ENCODE measurements around the gene PTCRA. TPM values are rescaled to one million over a fixed set of nuclear protein-coding genes. Genes with fewer than 3 reads are reported as not detected.
"Not testable (repeated sequence)": the region's sequence is repeated elsewhere in the genome, so short reads cannot be mapped to it uniquely, and the experiment has no call there.

PTCRA gene, protein sequence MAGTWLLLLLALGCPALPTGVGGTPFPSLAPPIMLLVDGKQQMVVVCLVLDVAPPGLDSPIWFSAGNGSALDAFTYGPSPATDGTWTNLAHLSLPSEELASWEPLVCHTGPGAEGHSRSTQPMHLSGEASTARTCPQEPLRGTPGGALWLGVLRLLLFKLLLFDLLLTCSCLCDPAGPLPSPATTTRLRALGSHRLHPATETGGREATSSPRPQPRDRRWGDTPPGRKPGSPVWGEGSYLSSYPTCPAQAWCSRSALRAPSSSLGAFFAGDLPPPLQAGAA
- total RNA-seq: not detected

- ATAC-seq (replicated peaks in 1 of 2): peak in 1 of 2 donors; percentile 20
- DNase-seq: no peak
- H3K27ac Mint-ChIP-seq: no peak within 1 kb of the TSS
- H3K27me3 Mint-ChIP-seq (ENCODE audit: low read depth): no peaks in the 10 kb centered on the region
- no peaks in the 10 kb centered on the region for H3K36me3 Mint-ChIP-seq (ENCODE audit: insufficient read depth in 2 of 2)
- H3K9me3 Mint-ChIP-seq: no peaks in the 10 kb centered on the region
- H3K4me1 Mint-ChIP-seq (ENCODE audit: low read depth): peaks cover 5% of the 10 kb centered on the region
- H3K4me3 Mint-ChIP-seq: no peak within 1 kb of the TSS
Measured at GRCh38 chr6:42915732-42916131, at the start of gene PTCRA. TSS of gene PTCRA (plus strand) at chr6:42916053. CDS start at chr6:42916070, 17 bp downstream.

GRCh38 chr6:42870145-42870936 lies 45.5 kb upstream of the PTCRA start:
- ATAC-seq (replicated peaks in 1 of 2) (no peak), DNase-seq (no peak)
- Mint-ChIP-seq H3K4me3 (no peak overlapping the region), H3K36me3 (ENCODE audit: insufficient read depth in 2 of 2) (no peaks in the 10 kb centered on the region), H3K4me1 (ENCODE audit: low read depth) (no peaks in the 10 kb centered on the region), H3K27me3 (ENCODE audit: low read depth) (no peaks in the 10 kb centered on the region), H3K27ac (peak overlapping the region; percentile 5), H3K9me3 (no peaks in the 10 kb centered on the region)

DNA sequence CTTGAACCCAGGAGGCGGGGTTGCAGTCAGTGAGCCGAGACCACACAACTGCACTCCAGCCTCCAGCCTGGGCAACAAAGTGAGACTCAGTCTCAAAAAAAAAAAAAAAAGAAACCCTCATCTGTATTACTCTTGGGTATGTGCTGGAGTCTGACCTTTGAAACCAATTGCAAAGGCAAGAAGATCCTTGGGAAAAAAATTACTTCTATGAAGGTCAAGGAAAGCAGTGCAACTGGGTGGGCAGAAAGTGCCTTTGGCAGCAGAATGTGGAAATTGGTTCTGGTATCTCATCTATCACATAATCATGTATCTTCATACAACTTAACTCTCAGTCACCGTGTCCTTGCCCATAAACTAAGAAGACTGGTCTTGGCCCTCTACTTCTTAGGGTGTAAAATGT lies 44.1 kb upstream of the PTCRA start:
- Mint-ChIP-seq H3K27ac (no peak overlapping the region), H3K9me3 (no peaks in the 10 kb centered on the region), H3K36me3 (ENCODE audit: insufficient read depth in 2 of 2) (no peaks in the 10 kb centered on the region), H3K4me3 (no peak overlapping the region), H3K4me1 (ENCODE audit: low read depth) (no peaks in the 10 kb centered on the region), H3K27me3 (ENCODE audit: low read depth) (no peaks in the 10 kb centered on the region)
- DNase-seq: no peak
- ATAC-seq (replicated peaks in 1 of 2): no peak

- H3K36me3 Mint-ChIP-seq (ENCODE audit: insufficient read depth in 2 of 2): no peaks in the 10 kb centered on the region
- ATAC-seq (replicated peaks in 1 of 2) (no peak), DNase-seq (no peak)
- no peaks in the 10 kb centered on the region for H3K4me1 Mint-ChIP-seq (ENCODE audit: low read depth)
- H3K9me3 Mint-ChIP-seq: no peaks in the 10 kb centered on the region
- no peak overlapping the region for H3K27ac Mint-ChIP-seq
- no peaks in the 10 kb centered on the region for H3K27me3 Mint-ChIP-seq (ENCODE audit: low read depth)
- H3K4me3 Mint-ChIP-seq: no peak overlapping the region
Measured at GRCh38 chr6:42873313-42873712, 42.5 kb upstream of the PTCRA start.

DNA sequence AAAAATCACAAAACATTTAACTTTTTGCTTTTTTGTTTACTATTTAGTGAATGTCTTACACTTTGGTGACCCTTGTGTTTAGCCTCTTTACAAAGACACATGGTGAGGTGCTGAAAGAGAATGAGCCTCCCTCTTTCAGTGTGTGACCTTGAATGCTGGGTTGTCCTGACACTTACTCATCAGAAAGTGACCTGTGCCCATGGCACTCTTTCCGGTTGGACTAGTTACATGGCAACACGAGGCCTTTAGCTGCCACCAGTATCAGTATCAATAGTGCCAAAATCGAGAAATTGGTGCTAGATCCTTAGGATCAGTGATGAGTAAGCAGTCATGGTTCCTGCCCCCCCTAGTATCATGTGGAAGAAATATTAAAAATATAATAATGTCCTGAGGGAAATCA lies 38.2 kb upstream of the PTCRA start:
- peaks cover 21% of the 10 kb centered on the region for H3K4me1 Mint-ChIP-seq (ENCODE audit: low read depth)
- ATAC-seq (replicated peaks in 1 of 2) (no peak), DNase-seq (no peak)
- H3K4me3 Mint-ChIP-seq: peak overlapping the region in 1 of 2 donors; percentile 32
- H3K36me3 Mint-ChIP-seq (ENCODE audit: insufficient read depth in 2 of 2): peaks cover 6 to 7% of the 10 kb centered on the region in 2 donors
- H3K27ac Mint-ChIP-seq: no peak overlapping the region
- H3K27me3 Mint-ChIP-seq (ENCODE audit: low read depth): no peaks in the 10 kb centered on the region
- no peaks in the 10 kb centered on the region for H3K9me3 Mint-ChIP-seq

GRCh38 chr6:42879372-42880239 lies 36.2 kb upstream of the PTCRA start, which contains the start of gene RPL7L1:
TSS of gene RPL7L1 (plus strand) at chr6:42879616. CDS start at chr6:42879911, 295 bp downstream.
- peak within 1 kb of the TSS; percentile 97 for H3K27ac Mint-ChIP-seq
- peak within 1 kb of the TSS; percentile 90 to 100 for H3K4me3 Mint-ChIP-seq
- H3K9me3 Mint-ChIP-seq: no peaks in the 10 kb centered on the region
- H3K27me3 Mint-ChIP-seq (ENCODE audit: low read depth): no peaks in the 10 kb centered on the region
- peaks cover 15% of the 10 kb centered on the region in 2 donors for H3K36me3 Mint-ChIP-seq (ENCODE audit: insufficient read depth in 2 of 2)
- peaks cover 38% of the 10 kb centered on the region for H3K4me1 Mint-ChIP-seq (ENCODE audit: low read depth)
- peak; percentile 83 to 85 for DNase-seq
- peak; percentile 96 to 97 for ATAC-seq (replicated peaks in 1 of 2)

DNA sequence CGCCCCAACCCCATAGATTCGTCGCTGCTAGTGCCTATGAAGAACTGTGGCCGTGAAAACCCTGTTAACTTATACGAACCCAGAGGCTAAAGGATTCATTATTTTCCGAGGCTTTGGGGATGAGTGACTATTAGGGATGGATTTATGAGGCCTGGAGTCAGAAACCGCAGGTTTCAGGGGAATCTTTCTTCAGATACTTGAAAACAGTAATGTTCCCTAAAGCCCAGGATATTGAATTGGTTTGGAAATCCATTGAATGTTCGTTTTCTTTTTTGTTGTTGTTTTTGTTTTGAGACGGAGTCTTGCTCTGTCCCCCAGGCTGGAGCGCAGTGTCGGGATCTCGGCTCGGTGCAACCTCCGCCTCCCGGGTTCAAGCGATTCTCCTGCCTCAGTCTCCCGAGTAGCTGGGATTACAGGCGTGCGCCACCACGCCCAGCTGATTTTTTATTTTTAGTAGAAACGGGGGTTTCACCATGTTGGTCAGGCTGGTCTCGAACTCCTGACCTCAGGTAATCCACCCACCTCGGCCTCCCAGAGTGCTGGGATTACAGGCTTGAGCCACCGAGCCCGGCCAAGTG lies 35.5 kb upstream of the PTCRA start:
- H3K27me3 Mint-ChIP-seq (ENCODE audit: low read depth); H3K9me3 Mint-ChIP-seq; ATAC-seq (replicated peaks in 1 of 2); DNase-seq: not testable (repeated sequence)
- H3K36me3 Mint-ChIP-seq (ENCODE audit: insufficient read depth in 2 of 2): peaks cover 15% of the 10 kb centered on the region in 2 donors
- H3K4me1 Mint-ChIP-seq (ENCODE audit: low read depth): peaks cover 38% of the 10 kb centered on the region
- H3K4me3 Mint-ChIP-seq: peak overlapping the region; percentile 90 to 100
- peak overlapping the region; percentile 97 for H3K27ac Mint-ChIP-seq

DNA sequence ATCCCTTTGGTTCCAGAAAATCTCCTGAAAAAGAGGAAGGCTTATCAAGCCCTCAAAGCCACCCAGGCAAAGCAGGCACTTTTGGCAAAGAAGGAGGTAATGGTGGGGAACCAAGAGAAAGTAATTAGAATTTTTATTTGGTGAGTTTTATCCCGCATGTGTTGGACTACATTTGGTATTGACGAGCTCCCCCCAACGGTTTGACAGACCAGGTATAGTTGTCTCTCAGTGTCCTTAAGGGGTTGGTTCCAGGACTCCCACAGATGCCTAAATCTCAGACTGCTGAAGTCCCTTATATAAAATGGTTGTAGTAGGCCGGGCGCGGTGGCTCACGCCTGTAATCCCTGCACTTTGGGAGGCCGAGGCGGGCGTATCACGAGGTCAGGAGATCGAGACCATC lies 35.0 kb upstream of the PTCRA start:
- ATAC-seq (replicated peaks in 1 of 2); H3K9me3 Mint-ChIP-seq; H3K27me3 Mint-ChIP-seq (ENCODE audit: low read depth); DNase-seq: not testable (repeated sequence)
- peak overlapping the region; percentile 90 to 100 for H3K4me3 Mint-ChIP-seq
- H3K36me3 Mint-ChIP-seq (ENCODE audit: insufficient read depth in 2 of 2): peaks cover 15 to 18% of the 10 kb centered on the region in 2 donors
- peak overlapping the region; percentile 97 for H3K27ac Mint-ChIP-seq
- H3K4me1 Mint-ChIP-seq (ENCODE audit: low read depth): peaks cover 41% of the 10 kb centered on the region

- no peak overlapping the region for H3K4me3 Mint-ChIP-seq
- H3K27me3 Mint-ChIP-seq (ENCODE audit: low read depth): no peaks in the 10 kb centered on the region
- H3K36me3 Mint-ChIP-seq (ENCODE audit: insufficient read depth in 2 of 2): peaks cover 8 to 21% of the 10 kb centered on the region in 2 donors
- H3K9me3 Mint-ChIP-seq: no peaks in the 10 kb centered on the region
- no peak overlapping the region for H3K27ac Mint-ChIP-seq
- ATAC-seq (replicated peaks in 1 of 2): no peak
- H3K4me1 Mint-ChIP-seq (ENCODE audit: low read depth): peaks cover 63% of the 10 kb centered on the region
- no peak for DNase-seq
Measured at GRCh38 chr6:42885702-42886101, 30.2 kb upstream of the PTCRA start.

- not testable (repeated sequence) for H3K27me3 Mint-ChIP-seq (ENCODE audit: low read depth); H3K9me3 Mint-ChIP-seq; ATAC-seq (replicated peaks in 1 of 2); DNase-seq; H3K4me3 Mint-ChIP-seq
- peak overlapping the region; percentile 63 for H3K27ac Mint-ChIP-seq
- peaks cover 7 to 18% of the 10 kb centered on the region in 2 donors for H3K36me3 Mint-ChIP-seq (ENCODE audit: insufficient read depth in 2 of 2)
- peaks cover 60% of the 10 kb centered on the region for H3K4me1 Mint-ChIP-seq (ENCODE audit: low read depth)
Measured at GRCh38 chr6:42888201-42888600, 27.7 kb upstream of the PTCRA start.

DNA sequence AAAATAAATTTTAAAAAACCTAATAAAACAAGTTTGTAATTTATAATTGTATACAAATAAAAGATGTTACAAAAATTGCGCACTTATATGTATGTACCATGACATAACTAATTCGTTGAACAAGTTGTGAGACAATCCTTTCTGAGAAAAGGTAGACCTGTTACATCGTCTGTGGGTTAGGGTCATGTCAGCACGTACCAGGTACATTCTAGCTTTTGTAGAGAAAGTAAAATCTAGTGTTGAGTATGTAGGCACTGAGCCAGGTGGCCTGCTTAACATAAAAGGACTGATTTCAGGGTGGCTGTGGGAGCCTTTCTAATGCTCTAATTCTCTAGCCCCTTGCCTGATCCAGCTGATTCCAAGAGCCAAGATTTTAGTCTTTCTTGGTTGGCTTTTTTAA lies 26.0 kb upstream of the PTCRA start:
- Mint-ChIP-seq H3K4me3 (peak overlapping the region; percentile 87 to 90), H3K4me1 (ENCODE audit: low read depth) (peaks cover 47% of the 10 kb centered on the region), H3K27ac (peak overlapping the region; percentile 97), H3K27me3 (ENCODE audit: low read depth) (no peaks in the 10 kb centered on the region), H3K9me3 (no peaks in the 10 kb centered on the region), H3K36me3 (ENCODE audit: insufficient read depth in 2 of 2) (peaks cover 0 to 11% of the 10 kb centered on the region in 2 donors)
- ATAC-seq (replicated peaks in 1 of 2) (peak; percentile 24 to 32), DNase-seq (peak; percentile 13 to 34)

DNA sequence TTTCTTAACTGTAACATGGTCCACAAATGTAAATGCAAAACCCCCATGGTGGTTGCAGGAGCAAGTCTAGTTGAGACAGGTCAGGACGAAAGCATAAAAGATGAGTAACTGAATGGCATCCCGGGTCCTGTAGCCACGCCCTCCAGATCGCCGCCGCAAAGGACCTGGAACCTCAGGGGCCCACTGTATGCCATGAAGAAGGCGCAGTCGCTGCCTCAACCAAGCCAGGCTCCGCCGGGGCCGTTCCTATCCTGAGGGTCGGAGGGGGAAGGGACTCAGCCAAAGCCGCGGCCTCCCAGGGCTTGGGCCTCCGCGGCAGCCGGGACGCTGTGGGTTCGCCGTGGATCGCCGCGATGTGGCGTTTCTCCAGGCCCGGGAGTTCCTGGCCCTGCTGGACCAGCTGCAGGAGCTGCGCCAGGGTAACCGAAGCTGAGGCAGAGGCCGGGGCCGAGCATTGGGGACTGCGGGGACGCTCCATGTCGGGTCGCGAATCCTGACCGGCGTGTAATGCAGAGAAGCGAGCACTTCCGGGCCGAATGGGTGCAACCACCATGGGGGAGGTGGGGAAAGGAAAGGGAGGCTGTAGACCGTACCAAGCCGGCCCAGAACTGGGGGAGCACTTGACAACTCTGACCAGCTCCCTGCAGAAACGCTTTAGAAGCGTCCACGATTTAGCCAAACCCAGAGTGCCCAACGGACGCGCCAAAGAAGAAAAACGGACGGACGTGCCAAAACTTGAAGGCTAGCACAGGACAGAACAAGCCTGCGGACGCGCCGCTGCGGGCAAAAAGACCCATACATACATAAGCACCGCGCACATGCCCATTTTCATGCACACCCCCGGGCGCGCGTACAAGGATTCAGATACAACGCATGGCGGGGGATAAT lies 25.3 kb upstream of the PTCRA start:
- no peaks in the 10 kb centered on the region for H3K9me3 Mint-ChIP-seq
- DNase-seq (peak; percentile 92 to 96), ATAC-seq (replicated peaks in 1 of 2) (peak; percentile 90 to 91)
- H3K4me1 Mint-ChIP-seq (ENCODE audit: low read depth): peaks cover 47% of the 10 kb centered on the region
- no peaks in the 10 kb centered on the region for H3K27me3 Mint-ChIP-seq (ENCODE audit: low read depth)
- peak overlapping the region; percentile 87 to 90 for H3K4me3 Mint-ChIP-seq
- H3K27ac Mint-ChIP-seq: peak overlapping the region; percentile 97
- H3K36me3 Mint-ChIP-seq (ENCODE audit: insufficient read depth in 2 of 2): peaks cover 0 to 11% of the 10 kb centered on the region in 2 donors
